Skeletal muscle tissue (tissue), 4 donors: Measurements from ENCODE around the gene CAMK2G. TPM values are rescaled to one million over a fixed set of nuclear protein-coding genes. Genes with fewer than 3 reads are reported as not detected.
A peak's percentile ranks its signal among the peaks of the same experiment; 100 is the strongest.

Experiments used
- H3K27ac ChIP-seq: one replicate; pipeline ENCODE4 v1.7.0; 2013; ENCODE audit warnings: mild to moderate bottlenecking, low read depth, low read length, inconsistent platforms
- H3K27me3 ChIP-seq, 3 donors: one replicate each; pipeline ENCODE4 v1.7.0; 2013; ENCODE audit warnings: low read length in 3 of 3; ENCODE audit not compliant: control insufficient read depth in 3 of 3, insufficient read depth in 3 of 3
- H3K36me3 ChIP-seq, 3 donors: one replicate each; pipeline ENCODE4 v1.7.0; 2013; ENCODE audit warnings: low read length in 3 of 3; ENCODE audit not compliant: control insufficient read depth in 3 of 3, insufficient read depth in 3 of 3
- H3K4me1 ChIP-seq, 3 donors: one replicate each; pipeline ENCODE4 v1.7.0; 2013; ENCODE audit warnings: low read length in 3 of 3, mild to moderate bottlenecking in 3 of 3; ENCODE audit not compliant: control insufficient read depth in 3 of 3, insufficient read depth in 3 of 3
- H3K4me3 ChIP-seq, 3 donors: one replicate each; pipeline ENCODE4 v1.7.0; 2013; ENCODE audit warnings: low read length in 3 of 3
- H3K9ac ChIP-seq, 3 donors: one replicate each; pipeline ENCODE4 v1.7.0; 2013; ENCODE audit warnings: low read length in 3 of 3, mild to moderate bottlenecking in 3 of 3, moderate library complexity in 2 of 3, low read depth in 1 of 3
- H3K9me3 ChIP-seq, 3 donors: one replicate each; pipeline ENCODE4 v1.7.0; 2013; ENCODE audit warnings: low read length in 3 of 3; ENCODE audit not compliant: control insufficient read depth in 3 of 3
- total RNA-seq: library from RNA; depleted of rRNA; stranded (reverse); fragments of >200 nt; gene quantifications from one replicate; pipeline ENCODE4 v1.2.3, GENCODE V29; 2014
- donor health status: Osteomylitis.

Gene CAMK2G
- total RNA-seq, 1 donor from 2014 or later, result 16.2 TPM

DNA sequence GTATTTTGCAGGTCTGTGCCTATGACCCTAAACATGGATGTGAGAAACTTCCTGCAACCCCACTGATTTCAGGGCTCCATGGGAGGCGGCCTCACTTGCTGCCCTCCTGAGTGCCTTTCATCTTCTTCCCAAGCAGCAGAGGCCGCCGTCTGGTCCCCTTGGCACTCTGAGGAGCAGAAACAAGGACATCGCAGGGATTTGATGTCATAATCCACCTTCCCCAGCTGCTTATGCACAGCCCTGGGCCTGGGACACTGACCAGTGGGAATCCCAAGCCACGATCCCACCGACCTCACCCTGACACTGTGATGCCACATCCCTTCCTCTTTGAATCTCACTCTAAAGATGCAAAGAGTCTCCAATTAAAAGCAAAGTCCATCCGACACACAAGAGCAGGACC is 7.7 kb downstream of the CAMK2G start:
- H3K4me3 ChIP-seq, result peak overlapping the region in 2 of 3 donors; percentile 39 to 67
- peaks cover 77 to 98% (median 85%) of the 10 kb centered on the region in 3 donors for H3K4me1 ChIP-seq
- peaks cover 12 to 29% (median 23%) of the 10 kb centered on the region in 3 donors for H3K36me3 ChIP-seq
- H3K9ac ChIP-seq, result peak overlapping the region; percentile 36 to 79 (median 51)
- H3K9me3 ChIP-seq, result no peaks in the 10 kb centered on the region
- H3K27me3 ChIP-seq, result no peaks in the 10 kb centered on the region
- H3K27ac ChIP-seq, result peak overlapping the region; percentile 71

DNA sequence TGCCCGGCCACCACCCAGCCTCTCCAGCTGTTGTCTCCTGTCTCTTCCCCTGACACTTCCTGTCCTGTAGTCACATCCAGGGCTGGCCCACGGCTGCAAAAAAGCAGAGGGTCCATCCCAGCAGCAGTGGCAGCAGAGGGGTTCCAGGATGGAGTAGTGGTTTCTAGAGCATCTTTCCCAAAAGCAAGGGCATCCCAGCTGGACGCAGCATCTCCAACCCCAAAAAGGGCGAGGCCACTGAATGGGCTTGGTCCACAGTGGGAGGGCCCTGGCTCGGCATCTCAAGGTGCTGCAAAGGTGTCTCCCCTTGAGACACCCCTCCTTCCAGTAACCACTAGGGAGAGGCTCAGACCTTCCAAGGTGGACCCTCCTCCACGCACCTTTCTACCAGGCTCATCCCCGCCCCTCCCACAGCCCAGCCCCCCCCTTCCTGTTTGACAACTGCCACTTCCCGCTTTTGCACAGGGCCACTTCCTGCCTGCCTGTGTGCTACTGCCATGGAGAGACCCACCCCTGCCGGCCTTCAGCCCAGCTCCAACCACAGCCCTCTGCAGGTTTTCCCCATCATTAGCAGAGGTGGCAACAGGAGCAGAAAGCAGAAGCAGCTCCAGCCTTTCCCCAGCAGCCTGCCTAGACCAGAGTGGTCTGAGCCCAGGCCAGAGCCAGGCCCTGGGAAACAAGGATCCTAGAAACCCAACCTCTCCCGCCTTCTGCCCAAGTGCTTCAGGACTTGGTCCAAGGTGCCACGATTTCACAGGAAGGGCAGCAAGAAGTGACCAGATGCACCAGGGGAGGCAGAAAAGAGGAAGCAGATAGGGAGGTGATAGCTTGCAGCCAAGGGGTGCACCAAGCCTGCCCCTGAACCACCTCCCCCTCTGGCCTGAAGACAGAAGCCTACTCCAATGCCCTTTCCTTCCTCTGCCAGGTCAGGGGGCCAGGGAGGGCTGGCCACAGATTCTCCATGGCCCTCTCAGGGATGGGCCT is 8.6 kb downstream of the CAMK2G start:
- no peaks in the 10 kb centered on the region for H3K27me3 ChIP-seq
- peak overlapping the region; percentile 71 for H3K27ac ChIP-seq
- no peaks in the 10 kb centered on the region for H3K9me3 ChIP-seq
- H3K36me3 ChIP-seq, result peaks cover 10 to 25% (median 16%) of the 10 kb centered on the region in 3 donors
- H3K4me1 ChIP-seq, result peaks cover 68 to 94% (median 79%) of the 10 kb centered on the region in 3 donors
- peak overlapping the region in 2 of 3 donors; percentile 22 to 40 for H3K4me3 ChIP-seq
- H3K9ac ChIP-seq, result peak overlapping the region; percentile 43 to 79 (median 45)

DNA sequence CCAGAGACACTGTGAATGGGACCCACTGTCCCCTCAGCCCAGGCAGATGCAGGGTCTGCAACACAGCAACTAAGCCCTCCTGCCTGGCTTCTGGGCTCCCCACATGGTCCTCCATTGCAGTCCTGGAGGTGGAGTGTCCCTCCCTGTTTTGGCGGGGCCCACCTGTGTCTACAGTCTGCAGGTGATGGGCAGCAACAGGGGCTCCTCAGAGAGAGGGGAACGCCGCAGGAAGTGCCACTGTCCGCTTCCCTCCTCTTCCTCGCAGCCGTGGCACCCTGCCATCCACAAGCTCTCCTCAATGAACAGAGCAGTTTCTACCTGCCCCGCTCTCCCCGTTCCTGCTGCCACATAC is 9.3 kb downstream of the CAMK2G start:
- H3K4me3 ChIP-seq, result no peak overlapping the region
- peak overlapping the region in 2 of 3 donors; percentile 12 to 57 for H3K9ac ChIP-seq

DNA sequence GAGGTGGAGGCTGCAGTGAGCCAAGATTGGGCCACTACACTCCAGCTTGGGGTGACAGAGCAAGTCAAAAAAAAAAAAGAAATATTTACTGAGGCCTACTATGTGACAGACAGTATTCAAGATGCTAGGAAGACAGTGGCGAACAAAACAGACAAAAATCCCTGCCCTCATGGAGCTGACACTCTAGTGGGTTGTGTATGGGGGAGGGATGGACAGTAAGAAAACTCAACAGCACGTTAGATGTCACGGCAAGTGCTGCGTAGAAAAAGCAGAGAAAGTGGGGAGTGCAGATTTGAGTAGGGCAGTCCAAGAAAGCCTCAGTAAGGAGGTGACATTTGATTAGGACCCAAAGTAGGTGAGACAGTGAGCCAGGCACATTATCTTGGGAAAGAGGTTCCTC is 10.1 kb downstream of the CAMK2G start:
- Histone ChIP-seq H3K9me3 (no peaks in the 10 kb centered on the region), H3K36me3 (peaks cover 16 to 29% (median 22%) of the 10 kb centered on the region in 3 donors), H3K27ac (no peak overlapping the region), H3K4me3 (no peak overlapping the region), H3K9ac (no peak overlapping the region), H3K4me1 (peaks cover 63 to 94% (median 78%) of the 10 kb centered on the region in 3 donors), H3K27me3 (no peaks in the 10 kb centered on the region)

More for the DNA sequence above, 9.3 kb downstream of the CAMK2G start:
- Histone ChIP-seq H3K4me1 (peaks cover 63 to 94% (median 78%) of the 10 kb centered on the region in 3 donors), H3K36me3 (peaks cover 10 to 26% (median 15%) of the 10 kb centered on the region in 3 donors), H3K9me3 (no peaks in the 10 kb centered on the region), H3K27ac (peak overlapping the region; percentile 36), H3K27me3 (no peaks in the 10 kb centered on the region)

DNA sequence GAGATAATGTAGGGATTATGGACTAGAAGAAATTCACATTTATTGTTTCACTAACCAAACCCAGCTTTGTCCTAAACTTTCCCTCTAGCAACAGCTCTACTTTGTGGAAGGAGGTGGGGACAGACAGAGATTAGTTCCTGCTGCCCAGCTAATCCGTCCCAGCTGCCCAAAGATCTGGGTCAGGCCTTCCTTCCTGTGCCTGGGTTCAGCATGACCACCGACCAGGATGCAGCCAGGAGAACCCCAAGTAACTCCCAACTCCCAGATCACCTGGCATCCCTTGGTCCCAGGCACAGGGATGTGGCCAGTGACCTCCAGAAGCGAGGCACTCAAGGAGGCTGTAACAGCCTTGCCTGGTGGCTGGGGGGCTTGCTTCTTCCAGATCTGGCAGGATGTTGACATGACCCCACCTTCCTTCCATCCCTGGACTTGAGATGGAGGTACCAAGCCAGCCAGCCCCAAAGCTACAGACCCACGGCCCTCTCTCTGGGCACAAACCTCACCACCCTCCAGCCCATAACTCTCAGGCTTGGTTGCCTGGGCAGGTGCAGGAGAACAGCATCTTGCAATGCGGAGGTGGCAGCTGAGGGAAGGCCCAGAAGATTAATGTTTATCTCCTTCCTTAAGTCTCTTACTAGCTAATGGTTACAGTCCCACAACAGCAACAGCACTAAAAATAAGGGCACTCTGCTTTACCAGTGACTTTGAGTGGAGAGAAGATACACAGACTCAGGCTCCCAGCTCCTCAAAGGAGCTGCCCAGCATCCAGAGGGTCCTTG is 11.1 kb downstream of the CAMK2G start:
- H3K27ac ChIP-seq, result no peak overlapping the region
- H3K9me3 ChIP-seq, result no peaks in the 10 kb centered on the region
- peak overlapping the region in 2 of 3 donors; percentile 54 to 65 for H3K9ac ChIP-seq
- H3K4me3 ChIP-seq, result no peak overlapping the region
- H3K4me1 ChIP-seq, result peaks cover 56 to 92% (median 77%) of the 10 kb centered on the region in 3 donors
- H3K36me3 ChIP-seq, result peaks cover 18 to 32% (median 26%) of the 10 kb centered on the region in 3 donors
- H3K27me3 ChIP-seq, result no peaks in the 10 kb centered on the region

DNA sequence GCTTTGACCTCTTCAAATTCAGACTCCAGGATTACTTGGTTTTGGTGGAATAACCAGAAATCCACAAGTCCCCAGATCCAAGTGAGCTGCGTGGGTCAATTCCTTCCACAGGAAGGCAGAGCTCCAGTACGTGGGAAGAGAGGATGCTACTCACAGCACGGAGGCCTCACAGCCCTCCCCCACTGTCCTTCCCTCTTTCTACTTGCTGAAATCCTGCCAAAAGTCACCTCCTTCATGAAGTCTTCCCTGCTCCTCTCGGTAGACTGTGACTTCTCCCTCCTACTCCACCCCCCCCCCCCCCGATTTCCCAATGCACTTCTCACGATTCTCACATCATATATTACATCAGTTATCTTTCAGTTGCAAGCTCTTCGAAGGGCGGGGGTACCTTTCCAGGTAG is 12.3 kb downstream of the CAMK2G start:
- Histone ChIP-seq H3K4me3 (no peak overlapping the region), H3K36me3 (peaks cover 18 to 38% (median 26%) of the 10 kb centered on the region in 3 donors), H3K4me1 (peaks cover 51 to 92% (median 77%) of the 10 kb centered on the region in 3 donors), H3K27me3 (no peaks in the 10 kb centered on the region), H3K27ac (no peak overlapping the region), H3K9me3 (no peaks in the 10 kb centered on the region), H3K9ac (no peak overlapping the region)

DNA sequence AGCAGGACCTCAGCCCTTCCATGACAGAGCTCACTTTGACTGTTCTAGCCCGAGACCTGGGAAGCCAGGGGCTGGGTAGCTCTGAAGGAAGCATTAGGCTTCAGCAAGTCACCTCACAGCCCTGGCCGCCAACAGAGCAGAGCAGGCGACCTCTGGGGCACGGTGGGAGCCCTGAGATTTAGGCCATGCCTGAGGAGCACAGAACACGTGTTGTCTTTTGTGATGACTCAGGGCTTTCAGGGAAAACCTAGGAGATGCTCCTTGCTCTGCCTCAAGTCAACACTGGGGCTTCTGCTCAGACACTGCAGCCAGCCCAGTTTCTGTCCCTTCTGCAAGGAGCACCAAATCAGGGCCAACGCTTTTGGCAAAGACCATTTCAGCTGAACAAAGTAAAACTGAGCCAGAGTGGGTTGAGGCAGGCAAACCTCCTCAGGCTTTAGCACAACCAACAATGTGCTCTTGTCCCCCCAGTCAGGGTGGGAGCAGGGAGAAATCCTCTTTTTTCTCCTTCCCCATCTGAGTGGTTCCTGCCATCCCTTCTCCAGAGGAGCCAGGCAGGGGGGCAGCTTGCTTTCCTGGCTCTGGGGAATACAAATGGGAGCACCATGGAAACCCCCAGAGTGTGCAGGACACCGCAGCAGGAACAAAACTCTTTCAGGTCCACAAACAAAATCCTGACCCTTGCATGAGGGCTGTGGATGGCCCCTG is 14.4 kb downstream of the CAMK2G start:
- peaks cover 43 to 92% (median 67%) of the 10 kb centered on the region in 3 donors for H3K4me1 ChIP-seq
- no peak overlapping the region for H3K27ac ChIP-seq
- no peaks in the 10 kb centered on the region for H3K9me3 ChIP-seq
- H3K36me3 ChIP-seq, result peaks cover 26 to 40% (median 31%) of the 10 kb centered on the region in 3 donors
- peak overlapping the region; percentile 23 to 63 (median 50) for H3K9ac ChIP-seq
- no peak overlapping the region for H3K4me3 ChIP-seq
- H3K27me3 ChIP-seq, result no peaks in the 10 kb centered on the region

DNA sequence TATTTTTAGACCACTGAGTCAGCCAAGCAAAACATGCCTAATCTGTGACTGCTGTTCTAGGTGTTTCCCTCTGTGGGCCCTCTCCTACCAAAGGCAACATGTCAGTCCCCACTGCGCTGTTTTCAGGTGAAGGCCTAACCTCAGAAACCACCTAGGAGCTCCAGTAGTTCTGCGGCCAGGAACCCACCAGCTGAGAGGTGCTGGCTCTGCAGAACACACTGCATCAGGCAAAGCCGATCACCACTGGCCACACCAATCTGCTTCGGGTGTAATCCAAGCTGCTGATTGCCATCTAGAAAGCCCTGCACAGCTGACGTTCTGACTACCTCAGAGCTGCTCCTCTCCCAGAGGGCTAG is 14.9 kb downstream of the CAMK2G start:
- Histone ChIP-seq H3K27ac (no peak overlapping the region), H3K9me3 (no peaks in the 10 kb centered on the region), H3K4me1 (peaks cover 46 to 94% (median 69%) of the 10 kb centered on the region in 3 donors), H3K27me3 (no peaks in the 10 kb centered on the region), H3K4me3 (no peak overlapping the region), H3K36me3 (peaks cover 26 to 40% (median 31%) of the 10 kb centered on the region in 3 donors), H3K9ac (peak overlapping the region; percentile 23 to 63 (median 50))

DNA sequence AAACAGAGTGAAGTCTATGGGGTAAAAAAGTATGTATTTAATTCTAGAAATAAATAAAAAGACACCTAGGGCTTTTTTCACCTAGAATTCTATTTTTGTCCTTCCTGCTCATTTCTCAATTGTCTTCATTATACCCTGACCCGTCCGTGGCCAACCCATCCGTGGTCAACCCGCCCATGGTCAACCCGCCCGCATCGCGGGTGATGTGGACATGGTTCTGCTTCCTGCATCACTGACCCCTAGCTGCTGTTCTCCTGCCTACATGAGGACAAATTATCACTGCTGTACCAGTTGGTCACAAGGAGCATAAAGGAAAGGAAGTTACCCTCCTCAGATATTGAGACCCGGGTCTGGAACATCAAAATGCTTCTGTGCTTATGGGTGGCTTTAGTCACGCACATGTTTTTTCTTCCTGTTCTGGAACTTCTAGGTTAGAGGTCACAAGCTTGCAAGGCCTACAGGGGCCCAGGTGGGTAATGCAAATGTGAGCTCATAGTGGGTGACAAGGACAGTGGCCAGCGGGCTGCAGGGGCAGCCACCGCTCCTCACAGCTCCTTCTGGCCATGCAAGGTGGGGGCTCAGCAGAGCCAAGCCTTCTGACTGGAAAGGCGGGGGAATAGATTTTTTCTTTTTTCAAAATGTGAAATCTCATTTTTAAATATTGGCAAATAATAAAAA is 15.5 kb downstream of the CAMK2G start:
- Histone ChIP-seq H3K27ac (no peak overlapping the region), H3K27me3 (no peaks in the 10 kb centered on the region), H3K9me3 (no peaks in the 10 kb centered on the region), H3K9ac (peak overlapping the region in 2 of 3 donors; percentile 23 to 50), H3K4me3 (no peak overlapping the region), H3K4me1 (peaks cover 47 to 93% (median 72%) of the 10 kb centered on the region in 3 donors), H3K36me3 (peaks cover 27 to 44% (median 31%) of the 10 kb centered on the region in 3 donors)
